GM12878 (cell line): Measurements from ENCODE around the gene EIF2B1. TPM values are rescaled to one million over a fixed set of nuclear protein-coding genes. Genes with fewer than 3 reads are reported as not detected.

Experiments
- GATAD2B ChIP-seq: fragments of 450-650 bp; conservative IDR thresholded peaks from 2 replicates; pipeline ENCODE4 v1.6.1; 2017; ENCODE audit warnings: low read depth, mild to moderate bottlenecking, moderate library complexity
- RAD51 ChIP-seq: fragments of 450-650 bp; IDR thresholded peaks from 2 replicates; pipeline ENCODE4 v1.6.1; 2016; ENCODE audit warnings: moderate library complexity, mild to moderate bottlenecking, inconsistent platforms
- polyA plus RNA-seq, 11 experiments: library from polyadenylated mRNA; depleted of rRNA in 4 of 11; unstranded in 6 of 11; stranded (reverse) in 5 of 11; fragments of >200 nt; fragmentation: Nextera tagmentation in 4 of 11; fragmentation: Illumina TruSeq in 1 of 11; extraction: Ambion mirVana in 4 of 11; extraction: Trizol in 1 of 11; gene quantifications; 1 replicate in 1 of 11; 2 replicates in 10 of 11; pipeline versions ENCODE4 v1.2.1 to v1.2.3, GENCODE V29; 2011 to 2016; ENCODE audit warnings: inconsistent platforms in 2 of 11, missing spikeins in 2 of 11, low read depth in 1 of 11
- small RNA-seq: library from RNA; depleted of rRNA; stranded (forward); fragments of <200 nt; gene quantifications from one replicate; pipeline ENCODE3, GENCODE V24; 2014
- total RNA-seq, 4 experiments: library from RNA; depleted of rRNA in 3 of 4; stranded (reverse); fragments of >200 nt in 3 of 4; fragmentation: Illumina TruSeq in 1 of 4; extraction: Trizol in 1 of 4; gene quantifications; 2 replicates each; pipeline versions ENCODE4 v1.2.1 to v1.2.3, GENCODE V29; 2013 to 2021

Gene EIF2B1
- total and polyA plus RNA-seq, 10 of the 15 experiments (the other 5 are each of a cell fraction or from before 2014, with no cell fraction given) = 17.6 to 131 (median 49.1) TPM

- TF ChIP-seq RAD51 = peak; percentile 30; the same call in 1 of the 2 replicates
- no peak for TF ChIP-seq GATAD2B
These were observed 62.1 kb downstream of the EIF2B1 start (continued) for GRCh38 chr12:123571343-123571813.

Small RNA genes within 50 kb of the gene (small RNA-seq; reads per million reads assigned to genes)
- 0.20 reads per million for gene SNORA9B

Other genes with a start within 250 kb of the EIF2B1 start
Only the 7 nearest of the 10 such genes appear.
- 0.23 and 0.65 TPM in 2 replicates for gene RILPL1, start 100.0 kb downstream of the EIF2B1 start, total RNA-seq (2014; rRNA removed)
- gene RILPL1, start 100.0 kb downstream of the EIF2B1 start, total RNA-seq (2014; rRNA removed; fragmentation: Illumina TruSeq; extraction: Trizol) = 0.18 and 0.27 TPM in 2 replicates
- gene RILPL1, start 100.0 kb downstream of the EIF2B1 start, total RNA-seq (2021) = 0.41 and 0.56 TPM in 2 replicates
- gene RILPL1, start 100.0 kb downstream of the EIF2B1 start, polyA plus RNA-seq (2011; rRNA removed) = 0.61 and 0.73 TPM in 2 replicates
- 0.35 TPM in 1 of 2 replicates, not detected in the other for gene RILPL1, start 100.0 kb downstream of the EIF2B1 start, polyA plus RNA-seq (2014; fragmentation: Illumina TruSeq; extraction: Trizol)
- gene RILPL1, start 100.0 kb downstream of the EIF2B1 start, polyA plus RNA-seq (2014; fragmentation: Nextera tagmentation; extraction: Ambion mirVana) = under 1 TPM; 0.07 to 0.14 TPM
- 0.47 and 0.57 TPM in 2 replicates for gene RILPL1, start 100.0 kb downstream of the EIF2B1 start, polyA plus RNA-seq (2014; rRNA removed)
- gene RILPL1, start 100.0 kb downstream of the EIF2B1 start, polyA plus RNA-seq (2016; fragmentation: Nextera tagmentation; extraction: Ambion mirVana) = under 1 TPM; 0.05 to 0.11 TPM
- gene TMED2, start 49.1 kb downstream of the EIF2B1 start, total RNA-seq (2014; rRNA removed) = 139 and 159 TPM in 2 replicates
- gene TMED2, start 49.1 kb downstream of the EIF2B1 start, total RNA-seq (2014; rRNA removed; fragmentation: Illumina TruSeq; extraction: Trizol) = 148 and 158 TPM in 2 replicates
- 164 and 170 TPM in 2 replicates for gene TMED2, start 49.1 kb downstream of the EIF2B1 start, total RNA-seq (2021)
- gene TMED2, start 49.1 kb downstream of the EIF2B1 start, polyA plus RNA-seq (2011; rRNA removed) = 111 and 160 TPM in 2 replicates
- 146 and 175 TPM in 2 replicates for gene TMED2, start 49.1 kb downstream of the EIF2B1 start, polyA plus RNA-seq (2014; fragmentation: Illumina TruSeq; extraction: Trizol)
- 100 to 1,000 TPM in 1 of 2 experiments, 10 to 100 TPM in 1; 60.1 to 133 TPM for gene TMED2, start 49.1 kb downstream of the EIF2B1 start, polyA plus RNA-seq (2014; fragmentation: Nextera tagmentation; extraction: Ambion mirVana)
- gene TMED2, start 49.1 kb downstream of the EIF2B1 start, polyA plus RNA-seq (2014; rRNA removed) = 102 and 109 TPM in 2 replicates
- 100 to 1,000 TPM; 347 to 371 TPM for gene TMED2, start 49.1 kb downstream of the EIF2B1 start, polyA plus RNA-seq (2016; fragmentation: Nextera tagmentation; extraction: Ambion mirVana)
- gene DDX55, start 31.6 kb downstream of the EIF2B1 start, total RNA-seq (2014; rRNA removed) = 31.6 and 40.1 TPM in 2 replicates
- gene DDX55, start 31.6 kb downstream of the EIF2B1 start, total RNA-seq (2014; rRNA removed; fragmentation: Illumina TruSeq; extraction: Trizol) = 33.5 and 34.5 TPM in 2 replicates
- gene DDX55, start 31.6 kb downstream of the EIF2B1 start, total RNA-seq (2021) = 26.8 and 30.2 TPM in 2 replicates
- 32.3 and 37.1 TPM in 2 replicates for gene DDX55, start 31.6 kb downstream of the EIF2B1 start, polyA plus RNA-seq (2011; rRNA removed)
- gene DDX55, start 31.6 kb downstream of the EIF2B1 start, polyA plus RNA-seq (2014; fragmentation: Illumina TruSeq; extraction: Trizol) = 38.5 and 42.8 TPM in 2 replicates
- 1 to 10 TPM; 4.5 to 8.9 TPM for gene DDX55, start 31.6 kb downstream of the EIF2B1 start, polyA plus RNA-seq (2014; fragmentation: Nextera tagmentation; extraction: Ambion mirVana)
- 34.2 and 37.6 TPM in 2 replicates for gene DDX55, start 31.6 kb downstream of the EIF2B1 start, polyA plus RNA-seq (2014; rRNA removed)
- gene DDX55, start 31.6 kb downstream of the EIF2B1 start, polyA plus RNA-seq (2016; fragmentation: Nextera tagmentation; extraction: Ambion mirVana) = 10 to 100 TPM; 41.5 to 42.4 TPM
- 31.5 and 49.0 TPM in 2 replicates for gene GTF2H3, start 143 bp upstream of the EIF2B1 start, total RNA-seq (2014; rRNA removed)
- gene GTF2H3, start 143 bp upstream of the EIF2B1 start, total RNA-seq (2014; rRNA removed; fragmentation: Illumina TruSeq; extraction: Trizol) = 42.0 and 42.2 TPM in 2 replicates
- gene GTF2H3, start 143 bp upstream of the EIF2B1 start, total RNA-seq (2021) = 38.9 and 40.0 TPM in 2 replicates
- gene GTF2H3, start 143 bp upstream of the EIF2B1 start, polyA plus RNA-seq (2011; rRNA removed) = 52.2 and 67.2 TPM in 2 replicates
- 62.9 and 78.8 TPM in 2 replicates for gene GTF2H3, start 143 bp upstream of the EIF2B1 start, polyA plus RNA-seq (2014; fragmentation: Illumina TruSeq; extraction: Trizol)
- gene GTF2H3, start 143 bp upstream of the EIF2B1 start, polyA plus RNA-seq (2014; fragmentation: Nextera tagmentation; extraction: Ambion mirVana) = 10 to 100 TPM; 20.6 to 31.1 TPM
- 25.2 and 25.8 TPM in 2 replicates for gene GTF2H3, start 143 bp upstream of the EIF2B1 start, polyA plus RNA-seq (2014; rRNA removed)
- gene GTF2H3, start 143 bp upstream of the EIF2B1 start, polyA plus RNA-seq (2016; fragmentation: Nextera tagmentation; extraction: Ambion mirVana) = 10 to 100 TPM; 33.9 to 35.6 TPM
- gene TCTN2, start 37.4 kb upstream of the EIF2B1 start, total RNA-seq (2014; rRNA removed) = 4.2 and 4.7 TPM in 2 replicates
- gene TCTN2, start 37.4 kb upstream of the EIF2B1 start, total RNA-seq (2014; rRNA removed; fragmentation: Illumina TruSeq; extraction: Trizol) = 3.1 and 3.2 TPM in 2 replicates
- 3.6 and 5.5 TPM in 2 replicates for gene TCTN2, start 37.4 kb upstream of the EIF2B1 start, total RNA-seq (2021)
- gene TCTN2, start 37.4 kb upstream of the EIF2B1 start, polyA plus RNA-seq (2011; rRNA removed) = 3.3 and 3.9 TPM in 2 replicates
- gene TCTN2, start 37.4 kb upstream of the EIF2B1 start, polyA plus RNA-seq (2014; fragmentation: Illumina TruSeq; extraction: Trizol) = 3.8 and 4.8 TPM in 2 replicates
- gene TCTN2, start 37.4 kb upstream of the EIF2B1 start, polyA plus RNA-seq (2014; fragmentation: Nextera tagmentation; extraction: Ambion mirVana) = under 1 TPM; 0.55 to 0.76 TPM
- gene TCTN2, start 37.4 kb upstream of the EIF2B1 start, polyA plus RNA-seq (2014; rRNA removed) = 2.8 and 3.4 TPM in 2 replicates
- 1 to 10 TPM; 2.5 to 2.6 TPM for gene TCTN2, start 37.4 kb upstream of the EIF2B1 start, polyA plus RNA-seq (2016; fragmentation: Nextera tagmentation; extraction: Ambion mirVana)
- gene ATP6V0A2, start 78.7 kb upstream of the EIF2B1 start, total RNA-seq (2014; rRNA removed) = 51.1 and 53.8 TPM in 2 replicates
- gene ATP6V0A2, start 78.7 kb upstream of the EIF2B1 start, total RNA-seq (2014; rRNA removed; fragmentation: Illumina TruSeq; extraction: Trizol) = 28.3 and 28.9 TPM in 2 replicates
- gene ATP6V0A2, start 78.7 kb upstream of the EIF2B1 start, total RNA-seq (2021) = 50.3 and 52.3 TPM in 2 replicates
- gene ATP6V0A2, start 78.7 kb upstream of the EIF2B1 start, polyA plus RNA-seq (2011; rRNA removed) = 47.9 and 49.6 TPM in 2 replicates
- 32.3 and 41.0 TPM in 2 replicates for gene ATP6V0A2, start 78.7 kb upstream of the EIF2B1 start, polyA plus RNA-seq (2014; fragmentation: Illumina TruSeq; extraction: Trizol)
- 10 to 100 TPM in 1 of 2 experiments, 1 to 10 TPM in 1; 9.2 to 17.7 TPM for gene ATP6V0A2, start 78.7 kb upstream of the EIF2B1 start, polyA plus RNA-seq (2014; fragmentation: Nextera tagmentation; extraction: Ambion mirVana)
- 35.0 and 41.4 TPM in 2 replicates for gene ATP6V0A2, start 78.7 kb upstream of the EIF2B1 start, polyA plus RNA-seq (2014; rRNA removed)
- gene ATP6V0A2, start 78.7 kb upstream of the EIF2B1 start, polyA plus RNA-seq (2016; fragmentation: Nextera tagmentation; extraction: Ambion mirVana) = 10 to 100 TPM; 36.7 to 39.9 TPM
- gene DNAH10, start 128.6 kb upstream of the EIF2B1 start, total RNA-seq (2014; rRNA removed) = 0.05 and 0.06 TPM in 2 replicates
- 0.04 and 0.09 TPM in 2 replicates for gene DNAH10, start 128.6 kb upstream of the EIF2B1 start, total RNA-seq (2014; rRNA removed; fragmentation: Illumina TruSeq; extraction: Trizol)
- gene DNAH10, start 128.6 kb upstream of the EIF2B1 start, total RNA-seq (2021) = 0.18 and 0.53 TPM in 2 replicates
- 0.01 and 0.06 TPM in 2 replicates for gene DNAH10, start 128.6 kb upstream of the EIF2B1 start, polyA plus RNA-seq (2011; rRNA removed)
- 0.03 and 0.06 TPM in 2 replicates for gene DNAH10, start 128.6 kb upstream of the EIF2B1 start, polyA plus RNA-seq (2014; fragmentation: Illumina TruSeq; extraction: Trizol)
- gene DNAH10, start 128.6 kb upstream of the EIF2B1 start, polyA plus RNA-seq (2014; fragmentation: Nextera tagmentation; extraction: Ambion mirVana) = under 1 TPM; 0.04 to 0.05 TPM
- gene DNAH10, start 128.6 kb upstream of the EIF2B1 start, polyA plus RNA-seq (2014; rRNA removed) = 0.05 and 0.10 TPM in 2 replicates
- gene DNAH10, start 128.6 kb upstream of the EIF2B1 start, polyA plus RNA-seq (2016; fragmentation: Nextera tagmentation; extraction: Ambion mirVana) = under 1 TPM; 0.05 to 0.32 TPM